NT2/D1 (cell line): ENCODE results near the gene RCAN1.

Source experiments
- SUZ12 ChIP-seq: IDR thresholded peaks from 2 replicates; pipeline ENCODE4 v1.6.1; 2011; ENCODE audit not compliant: insufficient read length, insufficient read depth; ENCODE audit errors: extremely low read depth
- YY1 ChIP-seq: IDR thresholded peaks from 2 replicates; pipeline ENCODE4 v1.6.1; 2011; ENCODE audit not compliant: insufficient read length, insufficient read depth

DNA sequence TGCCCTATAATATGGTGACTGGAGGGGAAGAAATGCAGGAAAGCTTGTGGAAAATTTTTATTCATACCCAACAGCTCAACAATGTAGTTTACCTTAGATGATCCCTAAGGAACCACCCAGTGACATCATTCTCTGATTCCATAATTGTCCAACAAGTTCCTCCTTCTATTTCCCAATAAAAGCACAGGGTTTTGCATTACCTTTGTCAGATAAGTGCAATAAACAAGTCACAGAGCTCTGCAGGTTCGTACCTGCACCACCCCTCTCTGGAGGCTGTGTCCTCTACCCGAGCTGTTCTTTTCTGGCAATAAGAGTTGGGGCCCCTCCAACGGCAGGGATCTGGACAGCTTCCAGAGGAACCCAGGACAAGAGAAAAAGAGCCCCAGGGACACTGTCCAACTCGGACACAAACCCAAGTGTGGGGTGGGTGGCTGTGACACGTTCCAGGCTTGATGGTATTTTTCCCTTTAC is 38.8 kb downstream of the RCAN1 start:
- TF ChIP-seq YY1 (no peak), SUZ12 (no peak)
